Activated CD4-positive, alpha-beta T cell treated with anti-CD3 and anti-CD28 coated beads, Interleukin-2, amount 50 U/mL, for 1 hour (primary cell): ENCODE results near the gene HUS1B.
"Not testable (repeated sequence)": the region's sequence is repeated elsewhere in the genome, so short reads cannot be mapped to it uniquely, and the experiment has no call there.

Source experiments
- DNase-seq: peaks from one replicate; pipeline ENCODE4 v3.0.0-alpha.2; 2020

The HUS1B gene

DNA sequence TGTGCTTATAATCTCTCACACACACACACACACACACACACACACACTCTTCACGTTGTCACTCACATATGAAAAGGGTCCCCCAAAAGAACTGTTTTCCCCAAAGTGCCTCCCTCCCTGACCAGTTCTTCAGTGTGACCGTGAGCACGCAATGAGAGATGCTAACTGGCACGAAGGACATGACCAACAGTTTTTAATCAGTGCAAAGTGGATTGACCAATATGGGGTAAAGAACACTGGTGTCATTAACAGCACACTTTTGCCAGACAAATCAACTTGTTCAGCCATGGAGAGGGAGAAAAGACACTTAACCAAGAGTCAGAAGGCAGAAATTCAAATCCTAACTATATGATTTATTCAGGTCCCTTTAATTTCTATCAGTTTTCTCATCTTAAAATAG lies 21.0 kb upstream of the HUS1B start:
- no peak for DNase-seq

DNA sequence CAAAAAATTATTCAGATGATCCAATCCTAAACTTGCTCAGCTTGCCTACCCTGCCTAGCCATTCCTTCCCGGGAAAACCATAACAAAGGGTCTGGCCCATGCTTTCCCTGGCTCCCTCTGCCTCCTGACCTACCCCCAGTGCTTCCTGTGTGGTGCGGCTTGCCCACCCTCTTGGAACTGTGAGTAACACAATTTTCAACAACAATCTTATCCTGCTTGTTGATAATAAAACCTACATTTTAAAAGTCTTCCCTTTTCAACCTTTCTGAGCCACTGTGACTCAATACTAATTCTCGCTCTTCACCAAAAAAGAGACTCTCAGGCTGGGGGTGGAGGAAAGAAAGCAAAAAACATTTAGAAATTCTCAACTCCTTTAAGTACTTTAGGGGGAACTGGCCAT lies 18.1 kb upstream of the HUS1B start:
- no peak for DNase-seq

DNA sequence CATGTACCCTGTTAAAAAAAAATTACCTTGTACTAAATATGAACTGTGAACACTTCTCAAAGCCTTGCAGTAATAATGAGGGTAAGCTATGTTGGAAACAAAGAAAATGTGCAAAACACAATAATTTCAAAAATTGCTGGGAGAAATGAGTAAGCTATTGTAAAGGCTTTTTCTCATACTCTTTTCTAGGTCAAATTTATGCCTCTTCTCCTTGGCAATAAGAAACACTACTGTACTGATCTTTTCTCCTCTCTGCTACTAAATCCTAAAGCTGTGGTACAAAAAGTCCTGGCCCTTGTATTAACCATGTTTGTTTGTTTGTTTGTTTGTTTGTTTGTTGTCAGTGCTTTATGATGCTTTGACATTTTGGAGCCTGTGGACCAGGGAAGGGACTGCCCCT lies 17.5 kb upstream of the HUS1B start:
- no peak for DNase-seq

DNA sequence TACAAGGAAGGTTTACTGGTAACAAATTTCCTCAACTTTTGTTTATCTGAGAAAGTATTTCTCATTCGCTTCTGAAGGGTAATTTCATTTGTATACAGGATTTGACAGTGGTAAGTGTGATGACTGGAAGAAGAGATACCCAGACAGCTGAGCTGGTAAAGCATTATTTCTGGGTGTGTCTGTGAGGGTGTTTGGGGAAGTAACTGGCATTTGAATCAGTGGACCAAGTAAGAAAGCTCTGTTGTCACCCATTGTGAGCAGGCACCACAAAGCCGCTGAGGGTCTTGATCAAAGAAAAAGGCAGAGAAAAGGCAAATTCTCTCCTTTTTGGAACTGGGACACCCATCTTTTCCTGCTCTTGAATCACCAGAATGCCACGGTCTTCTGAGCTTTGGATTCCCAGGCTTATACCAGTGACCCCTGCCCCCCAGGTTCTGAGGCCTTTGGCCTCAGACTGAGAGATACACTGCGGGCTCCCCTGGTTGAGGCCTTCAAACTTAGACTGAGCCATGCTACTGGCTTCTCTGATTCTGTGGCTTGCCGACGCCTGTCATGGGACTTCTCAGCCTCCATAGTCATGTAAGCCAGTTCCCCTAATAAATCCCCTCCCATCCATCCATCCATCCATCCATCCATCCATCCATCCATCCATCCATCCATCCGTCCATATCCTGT lies 10.5 kb upstream of the HUS1B start:
- DNase-seq: no peak

DNA sequence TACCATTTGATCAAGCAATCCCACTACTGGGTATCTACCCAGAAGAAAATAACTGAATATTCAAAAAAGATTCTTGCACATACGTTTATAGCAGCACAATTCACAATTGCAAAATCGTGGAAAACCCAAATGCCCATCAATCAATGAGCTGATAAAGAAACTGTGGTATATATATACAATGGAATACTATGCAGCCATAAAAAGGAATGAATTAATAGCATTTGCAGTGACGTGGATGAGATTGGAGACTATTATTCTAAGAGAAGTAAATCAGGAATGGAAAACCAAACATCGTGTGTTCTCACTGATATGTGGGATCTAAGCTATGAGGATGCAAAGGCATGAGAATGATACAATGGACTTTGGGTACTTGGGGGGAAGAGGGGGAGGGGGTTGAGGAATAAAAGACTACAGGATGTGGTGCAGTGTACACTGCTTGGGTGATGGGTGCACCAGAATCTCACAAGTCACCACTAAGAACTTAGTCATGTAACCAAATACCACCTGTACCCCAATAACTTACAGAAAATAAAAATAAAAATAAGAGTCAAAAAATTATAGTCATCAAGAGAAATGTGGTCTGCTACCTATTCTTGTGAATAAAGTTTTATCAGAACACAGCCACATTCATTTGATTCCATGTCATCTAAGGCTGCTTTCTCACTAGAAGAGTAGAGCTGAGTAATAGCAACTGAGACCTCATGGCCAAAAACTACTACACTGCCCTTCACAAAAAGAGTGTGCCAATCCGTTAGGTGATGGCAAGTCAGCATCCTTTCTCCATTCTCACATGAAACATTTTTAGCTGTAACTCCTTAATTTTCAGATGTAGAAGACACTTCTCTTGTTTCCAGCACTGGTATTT lies 8.7 kb upstream of the HUS1B start:
- DNase-seq: no peak

DNA sequence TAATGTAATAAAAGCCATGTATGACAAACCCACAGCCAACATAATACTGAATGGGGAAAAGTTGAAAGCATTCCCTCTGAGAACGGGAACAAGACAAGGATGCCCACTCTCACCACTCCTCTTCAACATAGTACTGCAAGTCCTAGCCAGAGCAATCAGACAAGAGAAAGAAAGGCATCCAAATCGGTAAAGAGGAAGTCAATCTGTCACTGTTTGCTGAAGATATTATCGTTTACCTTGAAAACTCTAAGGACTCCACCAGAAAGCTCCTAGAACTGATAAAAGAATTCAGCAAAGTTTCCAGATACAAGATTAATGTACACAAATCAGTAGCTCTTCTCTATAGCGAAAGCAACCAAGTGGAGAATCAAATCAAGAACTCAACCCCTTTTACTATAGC lies 6.9 kb upstream of the HUS1B start:
- DNase-seq: not testable (repeated sequence)

DNA sequence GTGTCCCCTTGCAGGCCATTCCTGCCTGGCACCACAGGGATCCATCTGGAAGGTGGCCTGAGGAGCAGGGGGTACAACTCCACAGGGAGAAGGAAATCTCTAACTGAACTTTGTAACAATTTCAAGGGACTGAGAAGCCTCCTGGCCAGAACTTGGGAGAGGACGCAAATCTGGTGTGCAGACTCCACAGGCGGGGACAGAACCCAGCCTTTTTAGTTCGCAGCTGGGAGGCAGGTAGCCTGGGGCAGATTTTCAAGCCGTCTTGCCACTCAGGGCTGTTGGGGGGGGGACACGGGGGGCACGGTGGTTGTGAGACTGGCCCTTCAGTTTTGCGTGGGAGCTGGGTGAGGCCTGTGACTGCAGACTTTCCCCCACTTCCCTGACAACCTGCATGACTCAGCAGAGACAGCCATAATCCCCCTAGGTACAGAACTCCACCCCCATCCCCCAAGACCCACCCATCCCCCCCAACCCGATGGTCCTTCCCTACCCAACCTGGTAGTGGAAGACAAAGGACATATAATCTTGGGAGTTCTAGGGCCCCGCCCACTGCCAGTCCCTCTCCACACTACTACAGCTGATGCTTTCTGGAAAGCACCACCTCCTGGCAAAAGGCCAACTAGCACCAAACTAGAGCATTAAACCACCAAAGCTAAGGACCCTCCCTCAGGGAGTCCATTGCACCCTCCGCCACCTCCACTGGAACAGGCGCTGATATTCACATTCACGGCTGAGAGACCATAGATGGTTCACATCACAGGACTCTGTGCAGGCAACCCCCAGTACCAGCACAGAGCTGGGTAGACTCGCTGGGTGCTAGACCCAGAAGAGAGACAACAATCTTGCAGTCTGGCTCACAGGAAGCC lies 3.0 kb upstream of the HUS1B start:
- DNase-seq: no peak

DNA sequence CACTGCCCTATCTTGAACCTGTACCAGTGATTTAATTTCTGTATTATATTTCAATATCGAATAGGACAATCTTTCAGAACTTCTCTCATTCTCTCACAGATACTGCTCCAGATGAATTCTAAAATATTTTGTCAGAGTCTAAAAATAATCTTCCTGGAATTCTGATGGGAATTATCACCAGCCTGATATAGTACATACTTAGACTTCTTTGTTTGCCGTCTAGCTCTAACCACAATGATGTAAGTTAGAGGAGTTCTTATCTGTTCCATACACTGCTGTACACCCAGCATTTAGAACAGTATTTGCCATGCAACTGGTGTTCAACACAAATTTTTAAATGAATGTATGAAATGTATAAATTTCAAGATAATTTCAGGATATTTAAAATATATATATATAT lies 1.3 kb upstream of the HUS1B start:
- DNase-seq: no peak

DNA sequence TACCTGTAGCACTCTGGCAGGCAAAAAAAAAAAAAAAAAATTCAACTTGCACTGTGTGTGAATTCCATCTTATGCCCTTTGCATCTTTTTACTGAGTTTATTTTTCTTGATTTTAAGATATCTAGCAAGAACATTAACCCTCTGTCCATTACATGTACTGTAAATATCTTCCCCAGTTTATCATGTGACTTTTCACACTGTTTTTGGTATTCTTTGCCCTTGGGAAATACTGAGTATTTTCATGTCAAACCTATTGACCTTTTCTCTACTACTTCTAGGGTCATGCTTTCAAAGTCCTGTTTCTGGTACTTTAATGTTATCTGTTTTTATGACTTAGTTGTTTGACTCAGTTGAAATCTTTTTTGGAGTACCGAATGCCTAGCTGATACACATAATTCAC lies 843 bp upstream of the HUS1B start:
- no peak for DNase-seq

DNA sequence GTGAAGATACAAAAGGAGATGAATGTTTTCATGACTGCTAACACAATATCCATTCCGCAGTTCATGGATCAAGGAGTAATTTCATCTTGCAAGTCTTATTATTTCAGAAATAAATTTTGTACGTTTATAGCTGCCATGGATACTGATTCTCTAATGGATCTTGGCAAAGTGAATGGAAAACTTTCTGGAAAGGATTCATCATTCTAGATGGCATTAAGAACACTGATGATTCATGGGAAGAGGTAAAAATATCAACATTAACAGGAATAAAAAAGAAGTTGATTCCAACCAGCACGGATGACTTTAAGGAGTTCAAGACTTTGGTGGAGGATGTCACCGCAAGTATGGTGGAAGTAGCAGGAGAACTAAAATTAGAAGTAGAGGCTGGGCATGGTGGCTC lies 2.8 kb downstream of the HUS1B start:
- no peak for DNase-seq

DNA sequence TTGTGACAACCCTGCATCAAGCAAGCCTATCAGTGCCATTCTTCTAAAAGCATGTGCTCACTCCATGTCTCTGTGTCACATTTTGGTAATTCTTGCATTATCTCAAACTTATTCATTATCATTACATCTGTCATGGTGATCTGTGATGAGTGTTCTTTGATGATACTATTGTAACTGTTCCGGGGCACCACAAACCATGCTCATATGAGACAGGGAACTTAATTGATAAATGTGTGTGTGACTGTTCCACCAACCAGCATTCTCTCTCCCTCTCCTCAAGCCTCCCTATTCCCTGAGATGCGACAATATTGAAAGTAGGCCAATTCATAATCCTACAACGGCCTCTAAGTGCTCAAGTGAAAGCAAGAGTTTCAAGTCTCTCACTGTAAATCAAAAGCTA lies 4.0 kb downstream of the HUS1B start:
- DNase-seq: no peak

DNA sequence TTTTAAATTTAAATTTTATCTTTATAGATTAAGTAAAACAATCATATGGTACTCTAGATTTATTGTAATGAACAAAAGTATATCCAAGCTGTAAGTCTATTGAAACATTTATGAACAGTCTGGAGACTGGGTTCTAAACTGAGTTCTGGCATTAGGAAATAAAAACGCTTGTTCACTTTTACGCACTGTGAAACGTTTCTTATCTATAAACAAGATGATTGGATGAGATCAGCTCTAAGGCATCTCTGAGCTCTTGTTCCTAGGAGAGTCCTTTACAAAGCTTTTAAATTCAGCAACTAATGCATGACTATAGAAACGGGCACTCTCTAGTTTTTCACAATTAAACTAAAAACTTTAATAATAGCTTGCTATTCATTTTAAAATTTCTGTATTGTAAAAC lies 6.8 kb downstream of the HUS1B start:
- DNase-seq: no peak

DNA sequence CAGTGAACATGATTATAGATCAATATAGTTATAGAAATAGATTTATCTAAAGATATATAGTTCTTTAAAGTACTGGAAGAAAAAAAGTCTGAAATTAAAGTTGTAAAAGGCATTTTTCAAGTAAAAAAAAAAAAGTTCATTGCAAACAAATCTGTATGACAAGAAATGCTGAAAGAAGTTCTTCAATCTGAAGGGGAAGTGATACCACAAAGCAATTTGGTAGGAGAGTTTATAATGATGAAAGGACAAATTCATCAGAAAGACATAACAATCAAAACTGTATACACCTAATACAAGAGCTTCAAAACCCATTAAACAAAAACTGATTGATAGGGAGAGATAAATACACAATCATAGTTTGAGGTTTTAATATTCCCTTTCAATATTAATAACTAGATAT lies 14.1 kb downstream of the HUS1B start:
- no peak for DNase-seq

DNA sequence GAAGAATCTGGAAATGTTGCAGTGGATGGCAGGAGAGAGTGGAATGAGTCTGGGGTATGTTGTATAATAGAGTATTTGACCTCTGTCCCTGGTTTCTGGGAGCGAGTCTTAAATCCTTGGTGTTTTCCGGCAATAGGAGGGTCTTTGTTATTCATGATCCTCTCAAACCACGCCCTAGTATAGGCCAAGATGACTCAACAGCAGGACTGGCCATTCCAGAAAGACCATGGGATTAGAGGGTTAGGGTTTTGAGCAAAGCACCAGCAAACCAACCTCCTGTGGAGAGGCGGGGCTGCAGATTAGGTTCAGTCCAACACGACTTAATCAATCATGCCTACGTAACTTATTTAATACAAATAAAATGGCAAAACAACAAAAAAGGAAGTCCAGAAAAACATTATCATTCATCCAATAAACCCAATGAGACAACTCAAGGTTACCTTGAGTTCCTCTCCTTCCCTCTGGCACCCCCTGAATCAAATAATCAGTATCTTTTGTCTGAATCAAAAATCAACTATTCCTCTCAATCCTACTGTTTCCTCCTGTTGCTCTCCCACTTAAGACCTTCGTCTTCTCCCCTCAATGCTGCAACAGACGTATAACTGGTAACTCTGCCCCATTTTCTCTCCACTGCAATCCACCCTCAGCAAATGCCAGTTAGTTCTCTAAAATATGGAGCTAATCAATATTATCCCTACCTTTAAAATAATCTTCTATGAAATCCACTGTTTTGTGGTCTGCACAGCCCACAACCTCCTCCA lies 15.5 kb downstream of the HUS1B start:
- DNase-seq: no peak

DNA sequence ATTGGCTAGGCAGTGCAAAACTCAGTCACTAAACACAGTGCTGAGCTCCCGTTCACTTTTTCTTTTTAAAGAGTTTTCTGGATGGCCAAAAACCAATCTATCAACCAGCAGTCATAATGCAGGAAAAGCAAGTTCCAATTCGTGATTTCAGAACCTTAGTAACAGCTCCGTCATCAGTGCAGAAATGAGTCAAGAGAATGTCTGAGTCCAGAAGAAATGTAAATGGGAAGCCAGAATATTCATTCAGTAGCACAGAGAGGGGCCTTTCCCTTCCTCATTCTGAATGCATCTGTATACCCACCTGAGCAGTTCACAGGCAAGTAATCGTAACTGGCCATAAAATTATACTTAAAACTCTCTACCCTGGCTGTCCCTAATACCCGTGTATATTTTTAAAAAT lies 20.4 kb downstream of the HUS1B start:
- DNase-seq: no peak

DNA sequence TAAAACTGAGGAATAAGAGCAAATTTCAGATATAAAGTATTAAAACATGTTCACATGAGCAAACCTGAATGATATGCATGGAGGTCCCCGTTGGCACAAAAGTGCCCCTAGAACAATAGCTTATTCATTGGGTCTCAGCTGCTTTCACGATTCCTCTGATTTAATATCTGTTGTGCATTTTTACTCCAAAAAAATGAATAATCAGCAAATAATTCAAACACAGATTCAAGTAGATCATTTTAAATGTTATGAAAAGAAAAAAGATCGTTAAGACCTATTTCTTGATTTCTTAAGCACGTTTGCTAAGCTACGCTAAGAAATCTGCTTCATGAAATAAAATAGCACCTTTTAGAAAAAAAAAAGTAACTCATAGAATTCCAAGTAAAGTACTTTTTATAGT lies 21.7 kb downstream of the HUS1B start:
- no peak for DNase-seq

DNA sequence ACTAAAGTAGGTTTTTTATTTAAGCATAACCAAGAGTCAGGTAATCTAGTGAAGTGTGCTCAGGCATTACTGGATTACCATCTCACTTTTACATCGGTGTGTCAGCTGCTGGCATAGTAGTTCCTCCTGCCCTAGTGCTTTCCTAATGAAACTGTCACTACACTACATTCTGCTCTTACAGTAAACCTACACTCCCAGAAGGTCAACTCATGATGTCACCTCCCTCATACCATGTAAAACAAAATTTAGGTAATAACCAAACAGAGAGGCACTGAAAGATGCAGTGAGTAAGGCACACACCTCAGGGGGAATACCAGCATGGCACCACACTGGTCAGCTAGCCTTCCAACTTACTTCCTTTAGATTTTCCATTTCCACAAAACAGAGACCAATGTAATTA lies 23.3 kb downstream of the HUS1B start:
- DNase-seq: no peak

DNA sequence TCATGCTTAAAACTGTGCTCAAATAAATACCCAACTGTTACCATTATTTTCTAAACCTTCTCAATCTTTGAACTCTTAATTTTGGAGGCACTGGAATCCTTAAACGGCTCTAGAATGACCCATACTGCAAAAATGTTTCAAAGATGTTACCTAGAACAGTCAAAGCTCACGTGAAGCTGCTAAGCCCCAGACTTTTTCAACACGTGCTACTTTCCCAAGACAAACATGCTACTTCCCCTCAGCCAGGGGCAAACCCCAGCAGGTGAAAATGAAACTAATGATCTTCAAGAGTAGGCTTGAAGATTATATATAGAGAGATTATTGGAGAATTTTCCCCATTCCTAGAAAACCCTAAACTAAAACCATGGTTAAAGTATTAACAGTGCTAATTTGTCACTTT lies 28.1 kb downstream of the HUS1B start:
- DNase-seq: no peak

DNA sequence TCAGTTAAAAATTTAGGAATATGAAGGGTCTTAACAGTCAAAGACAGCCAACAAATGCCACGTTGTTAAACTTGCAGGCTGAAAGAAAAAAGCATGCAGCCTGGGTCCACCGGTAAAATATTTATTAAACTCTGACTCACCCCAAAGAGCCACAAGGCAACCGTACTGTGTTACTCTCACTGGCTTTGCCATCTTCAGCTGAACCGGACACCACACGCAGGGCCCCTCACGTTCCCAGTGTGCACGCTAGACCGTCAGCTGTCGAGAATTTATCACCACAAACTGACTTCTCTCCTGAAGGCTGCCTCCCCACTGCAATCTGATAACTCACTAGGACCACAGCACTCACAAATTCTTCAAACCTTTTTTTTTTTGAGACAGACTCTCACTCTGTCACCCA lies 30.7 kb downstream of the HUS1B start:
- no peak for DNase-seq

DNA sequence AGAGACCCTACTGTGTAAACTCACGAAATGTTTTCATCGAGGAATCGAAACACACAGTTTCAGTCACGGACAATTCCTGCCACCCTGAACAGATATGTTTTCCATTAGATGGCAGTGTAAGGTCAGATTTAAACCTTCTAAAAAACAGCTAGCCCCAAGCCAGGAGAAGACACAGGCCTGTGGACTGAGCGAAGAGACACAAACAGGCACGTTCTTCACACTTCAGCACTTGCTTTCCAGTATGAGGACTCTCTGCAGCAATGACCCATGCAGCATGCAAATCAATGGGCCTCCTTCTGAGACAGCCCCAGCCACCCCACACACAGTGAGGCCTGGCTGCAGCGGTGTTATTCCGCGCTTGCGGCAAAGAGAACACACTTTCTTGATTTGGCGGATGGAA lies 31.9 kb downstream of the HUS1B start:
- no peak for DNase-seq

DNA sequence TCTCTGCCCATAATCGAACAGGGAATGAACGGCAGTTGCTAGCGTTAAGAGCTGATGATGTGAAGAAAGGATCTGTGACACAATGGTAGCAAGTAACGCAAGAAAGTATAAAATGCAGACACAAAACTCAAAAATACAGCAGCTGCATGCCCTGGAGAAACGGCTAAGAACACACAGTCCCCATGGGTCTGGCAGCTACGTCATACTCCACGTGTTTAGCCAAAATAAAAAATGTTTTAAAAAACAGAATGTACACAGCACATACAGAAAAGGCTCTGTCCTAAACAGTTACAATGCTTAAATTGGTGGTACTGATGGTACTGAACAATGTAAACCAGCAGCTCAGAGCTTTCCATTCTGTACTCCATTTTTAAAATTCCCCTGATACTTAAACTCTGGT lies 34.4 kb downstream of the HUS1B start:
- no peak for DNase-seq

DNA sequence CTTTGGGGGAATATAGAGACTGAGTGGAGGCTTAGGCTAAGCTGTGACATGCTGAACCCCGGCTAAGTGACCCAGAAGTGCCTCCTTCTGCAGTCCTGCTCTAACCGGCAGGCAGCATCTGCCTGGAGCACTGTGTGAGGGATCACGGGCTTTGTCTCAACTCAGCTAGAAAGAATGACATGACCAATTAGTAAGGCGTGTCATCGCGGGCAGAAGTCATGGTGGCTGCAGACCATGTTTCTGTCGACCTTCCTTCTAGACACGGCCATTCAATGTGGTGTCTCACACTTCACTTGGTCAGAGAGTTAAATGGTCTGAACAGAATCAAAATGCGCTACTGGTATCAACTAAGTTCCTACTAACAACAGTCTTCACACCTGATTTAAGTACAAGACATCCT lies 35.0 kb downstream of the HUS1B start:
- no peak for DNase-seq

DNA sequence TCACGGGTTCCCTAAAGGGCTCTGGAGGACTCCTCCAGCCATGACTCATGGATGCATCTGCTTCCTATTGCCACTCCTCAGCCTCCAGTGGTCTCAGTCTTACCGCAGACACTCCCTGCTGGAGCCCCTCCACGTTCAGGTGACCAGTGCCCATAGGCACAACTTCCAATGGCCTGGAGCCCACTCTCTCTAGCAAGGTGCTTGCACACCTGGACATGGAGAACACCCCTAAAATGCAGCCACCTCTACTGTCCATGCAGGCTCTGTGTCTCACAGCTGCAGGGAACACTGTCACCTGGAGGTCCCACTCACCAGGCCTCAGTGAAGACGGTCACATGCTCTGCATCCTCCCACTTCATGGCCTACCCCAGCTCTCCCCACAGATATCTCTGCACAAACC lies 36.0 kb downstream of the HUS1B start:
- DNase-seq: no peak
